GM21526 (cell line): Measurements from ENCODE around the gene CLASP1.
"Not testable (repeated sequence)": the region's sequence is repeated elsewhere in the genome, so short reads cannot be mapped to it uniquely, and the experiment has no call there.

ENCODE experiments used
- ATAC-seq: cut with Tn5 transposase; IDR thresholded peaks from one replicate; pipeline ENCODE4 v1.9.1; 2021; ENCODE audit warnings: moderate library complexity; ENCODE audit not compliant: unreplicated experiment, low FRiP score

The CLASP1 gene

GRCh38 chr2:121362774-121363173 lies 286.5 kb downstream of the CLASP1 start:
- ATAC-seq, result no peak

GRCh38 chr2:121362226-121362625 lies 287.0 kb downstream of the CLASP1 start:
- no peak for ATAC-seq

- ATAC-seq, result no peak
These were observed 288.5 kb downstream of the CLASP1 start for GRCh38 chr2:121360566-121361300.

GRCh38 chr2:121359716-121360565 lies 289.3 kb downstream of the CLASP1 start:
- no peak for ATAC-seq

GRCh38 chr2:121359170-121359569 lies 290.1 kb downstream of the CLASP1 start:
- ATAC-seq, result no peak

GRCh38 chr2:121358291-121358690 lies 291.0 kb downstream of the CLASP1 start:
- no peak for ATAC-seq

GRCh38 chr2:121356058-121356640 lies 293.1 kb downstream of the CLASP1 start:
- ATAC-seq, result no peak

- ATAC-seq, result no peak
These were observed 293.8 kb downstream of the CLASP1 start for GRCh38 chr2:121355488-121355887.

GRCh38 chr2:121351521-121352318 lies 297.5 kb downstream of the CLASP1 start:
- ATAC-seq, result no peak

GRCh38 chr2:121350890-121351289 lies 298.4 kb downstream of the CLASP1 start:
- no peak for ATAC-seq

GRCh38 chr2:121350402-121350775 lies 298.9 kb downstream of the CLASP1 start:
- no peak for ATAC-seq

GRCh38 chr2:121349721-121350401 lies 299.4 kb downstream of the CLASP1 start:
- no peak for ATAC-seq

GRCh38 chr2:121348128-121348740 lies 301.0 kb downstream of the CLASP1 start:
- ATAC-seq, result no peak

- no peak for ATAC-seq
These were observed 302.4 kb downstream of the CLASP1 start for GRCh38 chr2:121346859-121347258.

- ATAC-seq, result no peak
These were observed 302.9 kb downstream of the CLASP1 start for GRCh38 chr2:121346407-121346806.

- ATAC-seq, result no peak
These were observed 303.4 kb downstream of the CLASP1 start for GRCh38 chr2:121345887-121346286.

- ATAC-seq, result no peak
These were observed 304.2 kb downstream of the CLASP1 start for GRCh38 chr2:121345101-121345500.

GRCh38 chr2:121343828-121344399 lies 305.3 kb downstream of the CLASP1 start:
- not testable (repeated sequence) for ATAC-seq

- no peak for ATAC-seq
These were observed 306.1 kb downstream of the CLASP1 start for GRCh38 chr2:121343191-121343590.
